HUES64 (cell line): ENCODE data around the gene KSR2.

Source experiments
- H3K27ac ChIP-seq: 2 replicates; pipeline ENCODE4 v1.7.0; 2013; ENCODE audit warnings: low read depth, low read length, inconsistent platforms
- H3K27me3 ChIP-seq: 2 replicates; pipeline ENCODE4 v1.6.1; 2013; ENCODE audit warnings: mild to moderate bottlenecking, low read length; ENCODE audit not compliant: insufficient read depth
- H3K36me3 ChIP-seq: 2 replicates; pipeline ENCODE4 v1.6.1; 2013; ENCODE audit warnings: mild to moderate bottlenecking, low read length; ENCODE audit not compliant: insufficient read depth
- H3K4me1 ChIP-seq: 2 replicates; pipeline ENCODE4 v1.6.1; 2013; ENCODE audit warnings: mild to moderate bottlenecking, low read length, moderate library complexity; ENCODE audit not compliant: insufficient read depth
- H3K4me3 ChIP-seq: 2 replicates; pipeline ENCODE4 v1.5.1; 2013; ENCODE audit warnings: mild to moderate bottlenecking, low read length, moderate library complexity
- H3K9ac ChIP-seq: 2 replicates; pipeline ENCODE4 v1.6.1; 2013; ENCODE audit warnings: mild to moderate bottlenecking, low read depth, low read length
- H3K9me3 ChIP-seq: 2 replicates; pipeline ENCODE4 v1.6.1; 2013; ENCODE audit warnings: low read depth, low read length; ENCODE audit not compliant: insufficient read depth
- WGBS: fragments of 150-250, 120-280 bp; methylation state at CpG from one replicate; pipeline ENCODE4 v1.1.7; 2013; ENCODE audit warnings: missing lambda C conversion rate; 5-methylcytosine and 5-hydroxymethylcytosine counted together

KSR2 gene

DNA sequence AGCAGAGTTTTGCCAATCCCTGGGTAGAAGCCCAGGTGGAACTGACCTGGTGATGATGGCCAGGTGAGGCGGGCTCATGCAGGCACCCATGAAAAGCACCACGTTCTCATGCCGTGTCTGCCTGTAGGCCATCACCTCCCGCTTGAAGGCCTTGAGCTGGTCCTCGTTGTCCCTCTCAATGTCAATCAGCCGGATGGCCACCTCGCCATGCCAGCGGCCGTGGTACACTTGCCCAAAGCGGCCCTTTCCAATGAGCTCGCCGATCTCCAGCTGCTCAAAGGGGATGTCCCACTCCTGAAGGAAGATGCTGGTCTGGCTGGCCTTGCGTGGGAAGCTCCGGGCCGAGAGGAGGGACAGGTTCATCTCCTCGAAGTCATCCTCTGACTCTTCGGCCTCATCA is 444.0 kb downstream of the KSR2 start:
- WGBS = 95% methylated on average over 17 of the region's 17 CpGs
- Histone ChIP-seq H3K9ac (no peak overlapping the region), H3K4me3 (no peak overlapping the region), H3K4me1 (no peaks in the 10 kb centered on the region), H3K27ac (no peak overlapping the region), H3K9me3 (no peaks in the 10 kb centered on the region), H3K27me3 (no peaks in the 10 kb centered on the region), H3K36me3 (no peaks in the 10 kb centered on the region)

DNA sequence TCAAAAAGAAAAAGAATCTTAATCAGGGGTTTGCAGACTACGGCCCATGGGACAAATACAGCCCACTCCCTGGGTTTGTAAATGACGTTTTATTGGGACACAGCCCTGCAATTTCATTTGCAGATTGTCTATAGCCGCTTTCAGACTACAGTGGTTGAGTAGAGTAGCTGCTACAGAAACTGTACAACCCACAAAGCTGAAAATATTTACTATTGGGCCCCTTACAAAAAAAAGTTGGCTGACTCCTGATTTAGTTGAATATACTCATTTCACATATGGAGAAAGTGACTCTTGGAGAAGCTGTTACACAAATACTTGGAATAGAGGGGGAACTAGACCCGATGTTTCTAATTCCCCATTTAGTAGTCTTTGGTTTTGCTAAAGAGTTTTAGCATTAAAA is 444.8 kb downstream of the KSR2 start:
- Histone ChIP-seq H3K4me3 (no peak overlapping the region), H3K9ac (no peak overlapping the region), H3K4me1 (no peaks in the 10 kb centered on the region), H3K9me3 (no peaks in the 10 kb centered on the region), H3K36me3 (no peaks in the 10 kb centered on the region), H3K27me3 (no peaks in the 10 kb centered on the region), H3K27ac (no peak overlapping the region)
- 89% methylated on average over 4 of the region's 4 CpGs for WGBS

DNA sequence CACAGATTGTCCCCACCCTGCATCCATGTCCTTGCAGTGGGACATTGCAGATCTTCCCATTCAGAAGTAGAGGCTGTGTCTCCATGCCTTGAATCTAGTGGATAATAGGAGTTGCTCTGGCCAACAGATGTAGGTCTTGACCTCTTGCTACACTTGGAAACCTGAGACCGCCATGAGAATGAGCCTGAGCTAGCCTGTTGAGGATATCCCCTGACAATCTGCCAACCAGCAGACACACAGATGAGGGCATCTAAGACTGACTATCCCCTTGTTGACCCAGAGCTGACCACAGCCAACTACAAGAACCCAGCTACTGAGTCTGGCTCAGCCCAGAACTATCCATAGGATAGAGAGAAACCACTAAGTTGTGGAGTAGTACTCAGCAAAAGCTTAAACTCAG is 446.2 kb downstream of the KSR2 start:
- Histone ChIP-seq H3K4me3 (no peak overlapping the region), H3K27ac (no peak overlapping the region), H3K36me3 (no peaks in the 10 kb centered on the region), H3K9ac (no peak overlapping the region), H3K27me3 (no peaks in the 10 kb centered on the region), H3K4me1 (no peaks in the 10 kb centered on the region), H3K9me3 (no peaks in the 10 kb centered on the region)
- WGBS = 96% methylated on average over 1 of the region's 1 CpG

DNA sequence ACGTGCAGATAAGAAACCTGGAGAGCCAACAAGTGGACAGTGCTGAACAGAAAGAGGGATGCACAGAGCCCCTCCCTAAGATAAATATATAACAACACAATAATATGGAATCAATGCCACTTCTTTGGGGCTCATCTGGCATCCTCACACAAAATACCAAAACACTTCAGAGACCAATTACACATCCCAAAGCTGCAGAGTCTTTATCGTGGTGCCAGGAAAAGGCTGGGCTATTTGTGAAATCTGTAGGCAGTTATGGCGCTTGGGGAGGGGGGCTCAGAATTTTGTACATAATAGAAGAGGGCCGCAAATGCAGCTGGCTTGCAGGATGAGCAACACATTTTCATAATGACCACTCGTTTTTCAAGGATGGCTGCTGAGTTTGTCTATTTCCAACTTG is 446.9 kb downstream of the KSR2 start:
- H3K36me3 ChIP-seq = no peaks in the 10 kb centered on the region
- H3K4me3 ChIP-seq = no peak overlapping the region
- no peaks in the 10 kb centered on the region for H3K4me1 ChIP-seq
- no peak overlapping the region for H3K9ac ChIP-seq
- no peaks in the 10 kb centered on the region for H3K9me3 ChIP-seq
- 89% methylated on average over 5 of the region's 5 CpGs for WGBS
- no peak overlapping the region for H3K27ac ChIP-seq
- no peaks in the 10 kb centered on the region for H3K27me3 ChIP-seq

- Histone ChIP-seq H3K4me3 (no peak overlapping the region), H3K36me3 (no peaks in the 10 kb centered on the region), H3K27me3 (no peaks in the 10 kb centered on the region), H3K9ac (no peak overlapping the region), H3K4me1 (no peaks in the 10 kb centered on the region), H3K27ac (no peak overlapping the region), H3K9me3 (no peaks in the 10 kb centered on the region)
- WGBS = 99% methylated on average over 6 of the region's 7 CpGs
Observed at GRCh38 chr12:117521346-117521745, 447.4 kb downstream of the KSR2 start.

DNA sequence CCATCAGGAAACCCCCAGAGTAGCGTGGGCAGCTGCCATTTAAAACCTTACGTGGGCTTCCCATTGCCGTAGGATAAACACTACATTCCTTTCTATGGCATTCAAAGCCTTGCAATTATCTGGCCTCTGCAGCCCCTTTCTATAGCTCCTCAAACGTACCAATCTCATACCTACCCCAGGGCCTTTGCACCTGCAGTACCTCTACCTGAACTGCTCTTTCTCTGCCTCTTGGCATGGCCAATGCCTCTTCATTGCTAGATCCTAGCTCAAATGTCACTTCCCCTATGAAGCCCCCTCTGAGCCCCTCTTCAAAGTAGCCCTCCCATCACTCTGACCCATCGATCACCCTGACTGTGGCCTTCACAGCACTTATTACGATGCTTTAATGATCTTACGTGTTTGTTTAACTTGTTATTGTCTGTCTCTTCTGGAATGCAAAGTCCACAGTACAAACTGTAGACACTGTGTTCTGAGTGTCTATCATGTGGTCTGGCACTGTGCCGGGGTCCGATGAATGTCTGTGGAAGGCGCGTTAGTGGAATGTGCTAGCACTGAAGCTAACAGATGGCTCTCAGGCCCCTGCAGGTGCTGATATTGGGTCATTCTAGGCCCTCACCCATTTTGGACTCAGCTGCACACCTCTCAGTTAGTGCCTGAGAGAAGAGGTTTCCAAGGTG is 450.1 kb downstream of the KSR2 start:
- 86% methylated on average over 11 of the region's 11 CpGs for WGBS
- no peak overlapping the region for H3K4me3 ChIP-seq
- H3K27ac ChIP-seq = no peak overlapping the region
- no peaks in the 10 kb centered on the region for H3K36me3 ChIP-seq
- H3K9me3 ChIP-seq = no peaks in the 10 kb centered on the region
- peaks cover 9% of the 10 kb centered on the region for H3K4me1 ChIP-seq
- no peak overlapping the region for H3K9ac ChIP-seq
- no peaks in the 10 kb centered on the region for H3K27me3 ChIP-seq

GRCh38 chr12:117517219-117517739 is 451.5 kb downstream of the KSR2 start:
- Histone ChIP-seq H3K36me3 (no peaks in the 10 kb centered on the region), H3K27me3 (no peaks in the 10 kb centered on the region), H3K9ac (no peak overlapping the region), H3K4me1 (peaks cover 10% of the 10 kb centered on the region), H3K27ac (no peak overlapping the region), H3K9me3 (no peaks in the 10 kb centered on the region), H3K4me3 (no peak overlapping the region)
- 88% methylated on average over 5 of the region's 6 CpGs for WGBS

GRCh38 chr12:117516034-117516433 is 452.8 kb downstream of the KSR2 start:
- H3K4me3 ChIP-seq = no peak overlapping the region
- H3K9ac ChIP-seq = no peak overlapping the region
- no peaks in the 10 kb centered on the region for H3K27me3 ChIP-seq
- H3K27ac ChIP-seq = no peak overlapping the region
- H3K9me3 ChIP-seq = no peaks in the 10 kb centered on the region
- WGBS = 65% methylated on average over 4 of the region's 4 CpGs
- H3K4me1 ChIP-seq = peaks cover 10% of the 10 kb centered on the region
- H3K36me3 ChIP-seq = no peaks in the 10 kb centered on the region

- Histone ChIP-seq H3K27me3 (no peaks in the 10 kb centered on the region), H3K9me3 (no peaks in the 10 kb centered on the region), H3K4me3 (no peak overlapping the region), H3K36me3 (no peaks in the 10 kb centered on the region), H3K27ac (no peak overlapping the region; the same call in 1 of the 2 replicates), H3K9ac (no peak overlapping the region), H3K4me1 (peaks cover 10% of the 10 kb centered on the region)
- 46% methylated on average over 5 of the region's 5 CpGs for WGBS
Observed at GRCh38 chr12:117514016-117514415, 454.8 kb downstream of the KSR2 start.

- no peaks in the 10 kb centered on the region for H3K9me3 ChIP-seq
- WGBS = 76% methylated on average over 4 of the region's 4 CpGs
Observed at GRCh38 chr12:117513353-117513752, 455.4 kb downstream of the KSR2 start.

GRCh38 chr12:117508468-117508867 is 460.3 kb downstream of the KSR2 start:
- no peak overlapping the region for H3K27ac ChIP-seq

More at GRCh38 chr12:117513353-117513752, 455.4 kb downstream of the KSR2 start:
- Histone ChIP-seq H3K27ac (no peak overlapping the region), H3K4me3 (no peak overlapping the region), H3K4me1 (peaks cover 10% of the 10 kb centered on the region), H3K27me3 (no peaks in the 10 kb centered on the region), H3K9ac (no peak overlapping the region), H3K36me3 (no peaks in the 10 kb centered on the region)

GRCh38 chr12:117507548-117507947 is 461.2 kb downstream of the KSR2 start:
- no peaks in the 10 kb centered on the region for H3K27me3 ChIP-seq
- no peaks in the 10 kb centered on the region for H3K4me1 ChIP-seq
- H3K27ac ChIP-seq = no peak overlapping the region
- no peaks in the 10 kb centered on the region for H3K9me3 ChIP-seq
- WGBS = 72% methylated on average over 2 of the region's 3 CpGs
- no peak overlapping the region for H3K9ac ChIP-seq
- H3K4me3 ChIP-seq = no peak overlapping the region
- no peaks in the 10 kb centered on the region for H3K36me3 ChIP-seq

More at GRCh38 chr12:117508468-117508867, 460.3 kb downstream of the KSR2 start:
- H3K4me3 ChIP-seq = no peak overlapping the region
- H3K36me3 ChIP-seq = no peaks in the 10 kb centered on the region
- H3K27me3 ChIP-seq = no peaks in the 10 kb centered on the region
- H3K4me1 ChIP-seq = no peaks in the 10 kb centered on the region
- no peak overlapping the region for H3K9ac ChIP-seq
- no peaks in the 10 kb centered on the region for H3K9me3 ChIP-seq
